SK-N-SH (cell line): ENCODE measurements around the gene TMEM179. TPM values are rescaled to one million over a fixed set of nuclear protein-coding genes. Genes with fewer than 3 reads are reported as not detected.

Source experiments
- CTCF ChIA-PET: fragments of 300-600, 350-600 bp; formaldehyde crosslinking; extraction: SDS; loops from one replicate; lab custom pipeline; 2021; lab: Yijun Ruan, JAX
- POLR2A ChIA-PET: fragments of 350-600 bp; sonication (Branson Sonifier 250); formaldehyde crosslinking; extraction: SDS; loops from one replicate; lab custom pipeline; 2020; ENCODE audit warnings: antibody characterized with exemption, inconsistent platforms; lab: Yijun Ruan, JAX
- DNase-seq: peaks from one replicate; pipeline ENCODE4 v3.0.0; 2012
- H2AFZ ChIP-seq: fragments of 200-600 bp; sonication (generic); 2 replicates; pipeline ENCODE4 v1.8.1; 2016; ENCODE audit warnings: antibody characterized with exemption, mild to moderate bottlenecking, low read depth
- H3F3A ChIP-seq: fragments of 200-600 bp; sonication (generic); replicated peaks from 2 replicates; pipeline ENCODE3; 2016; ENCODE audit warnings: antibody characterized with exemption, mild to moderate bottlenecking; ENCODE audit not compliant: insufficient read depth
- H3K27ac ChIP-seq, 2 experiments: fragments of 200-500 bp in 1 of 2; fragments of 200-600 bp in 1 of 2; sonication (Bioruptor generic) in 1 of 2; sonication (generic), shearing (Covaris generic) in 1 of 2; 2 replicates each; pipeline versions ENCODE4 v1.5.1 to v1.6.1; 2014 to 2016; ENCODE audit warnings: low read depth in 2 of 2, inconsistent platforms in 1 of 2, low read length in 1 of 2, mild to moderate bottlenecking in 1 of 2, mixed read lengths in 1 of 2
- H3K27me3 ChIP-seq: fragments of 200-600 bp; sonication (generic), shearing (Covaris generic); 2 replicates; pipeline ENCODE4 v1.6.1; 2016; ENCODE audit warnings: mixed run types; ENCODE audit not compliant: insufficient read depth
- H3K36me3 ChIP-seq, 2 experiments: fragments of 200-500 bp in 1 of 2; fragments of 200-600 bp in 1 of 2; sonication (Bioruptor generic) in 1 of 2; sonication (generic) in 1 of 2; replicated peaks in 1 of 2; 2 replicates each; pipeline versions ENCODE3 to v1.5.1; 2014 to 2016; ENCODE audit warnings: low read length in 1 of 2, mild to moderate bottlenecking in 1 of 2; ENCODE audit not compliant: insufficient read depth in 2 of 2, control insufficient read depth in 1 of 2
- H3K4me1 ChIP-seq, 2 experiments: fragments of 200-500 bp in 1 of 2; fragments of 200-600 bp in 1 of 2; sonication (Bioruptor generic) in 1 of 2; sonication (generic), shearing (Covaris generic) in 1 of 2; 2 replicates each; pipeline versions ENCODE4 v1.5.1 to v1.6.1; 2014 to 2016; ENCODE audit warnings: low read depth in 1 of 2, low read length in 1 of 2, mixed run types in 1 of 2; ENCODE audit not compliant: insufficient read depth in 2 of 2, control insufficient read depth in 1 of 2
- H3K4me2 ChIP-seq: fragments of 200-600 bp; sonication (generic), shearing (Covaris generic); 2 replicates; pipeline ENCODE4 v1.6.1; 2017; ENCODE audit warnings: mixed run types
- H3K4me3 ChIP-seq, 2 experiments: fragments of 200-500 bp in 1 of 2; fragments of 200-600 bp in 1 of 2; sonication (Bioruptor generic) in 1 of 2; sonication (generic), shearing (Covaris generic) in 1 of 2; 2 replicates each; pipeline versions ENCODE4 v1.5.1 to v1.8.1; 2014 to 2016; ENCODE audit warnings: low read depth in 2 of 2, inconsistent platforms in 1 of 2, low read length in 1 of 2, mild to moderate bottlenecking in 1 of 2, mixed read lengths in 1 of 2, moderate library complexity in 1 of 2
- H3K79me2 ChIP-seq: fragments of 200-600 bp; sonication (generic); 2 replicates; pipeline ENCODE4 v1.8.1; 2017; ENCODE audit warnings: mild to moderate bottlenecking; ENCODE audit not compliant: insufficient read depth
- H3K9ac ChIP-seq: fragments of 200-600 bp; sonication (generic); 2 replicates; pipeline ENCODE4 v1.6.1; 2017; ENCODE audit warnings: mixed run types
- H3K9me2 ChIP-seq: fragments of 200-600 bp; sonication (generic); 2 replicates; pipeline ENCODE4 v1.6.1; 2017; ENCODE audit warnings: mixed run types
- H3K9me3 ChIP-seq: fragments of 200-600 bp; sonication (generic); 2 replicates; pipeline ENCODE4 v1.6.1; 2017; ENCODE audit warnings: mixed run types, mild to moderate bottlenecking, moderate library complexity
- H4K20me1 ChIP-seq: fragments of 200-600 bp; sonication (generic); 2 replicates; pipeline ENCODE4 v1.6.1; 2017; ENCODE audit warnings: mild to moderate bottlenecking, mixed run types; ENCODE audit not compliant: insufficient read depth
- FOXM1 ChIP-seq: IDR thresholded peaks from 2 replicates; pipeline ENCODE4 v1.4.0; 2012; ENCODE audit warnings: low read depth, mild to moderate bottlenecking
- GABPA ChIP-seq: IDR thresholded peaks from 2 replicates; pipeline ENCODE4 v1.4.0; 2012; ENCODE audit warnings: low read depth, mild to moderate bottlenecking
- JUND ChIP-seq: IDR thresholded peaks from 2 replicates; pipeline ENCODE4 v1.4.0; 2012
- MEF2A ChIP-seq: IDR thresholded peaks from 2 replicates; pipeline ENCODE4 v1.4.0; 2012; ENCODE audit warnings: low read depth, borderline replicate concordance
- MXI1 ChIP-seq: IDR thresholded peaks from 2 replicates; pipeline ENCODE4 v1.6.1; 2012; ENCODE audit warnings: mild to moderate bottlenecking, low read depth, low read length, improper control_type of control experiment
- RXRA ChIP-seq: IDR thresholded peaks from 2 replicates; pipeline ENCODE4 v1.4.0; 2012; ENCODE audit warnings: low read depth, mild to moderate bottlenecking, borderline replicate concordance
- SIN3A ChIP-seq: IDR thresholded peaks from 2 replicates; pipeline ENCODE4 v1.6.1; 2012; ENCODE audit warnings: low read depth, mild to moderate bottlenecking, low read length, moderate library complexity, borderline replicate concordance
- TAF1 ChIP-seq: IDR thresholded peaks from 2 replicates; pipeline ENCODE4 v1.6.1; 2012; ENCODE audit warnings: low read depth, mild to moderate bottlenecking, low read length, moderate library complexity, borderline replicate concordance
- TCF12 ChIP-seq: IDR thresholded peaks from 2 replicates; pipeline ENCODE4 v1.4.0; 2012
- WGBS: methylation state at CpG from one replicate; pipeline ENCODE4 v1.1.6; 2017; ENCODE audit warnings: low lambda C conversion rate; 5-methylcytosine and 5-hydroxymethylcytosine counted together
- polyA plus RNA-seq, 3 experiments: library from polyadenylated mRNA; depleted of rRNA; stranded (reverse); fragments of >200 nt; gene quantifications; 2 replicates each; pipeline ENCODE4 v1.2.3, GENCODE V29; 2012
- TF ChIP-seq, protein P1 (sequence below): fragments of 200-600 bp; sonication (generic); IDR thresholded peaks from 2 replicates; pipeline ENCODE4 v1.6.1; 2017; ENCODE audit warnings: antibody characterized with exemption, mild to moderate bottlenecking, moderate library complexity
- TF ChIP-seq, protein P2 (sequence below): IDR thresholded peaks from 2 replicates; pipeline ENCODE4; 2012
- TF ChIP-seq, protein P3 (sequence below): fragments of 150-350 bp; IDR thresholded peaks from 2 replicates; pipeline ENCODE4 v1.6.1; 2017; ENCODE audit warnings: antibody characterized with exemption, low read length, low read depth, borderline replicate concordance

The TMEM179 gene
- polyA plus RNA-seq, 1 of the 3 experiments (the other 2 are of a cell fraction), result 1.7 TPM

DNA sequence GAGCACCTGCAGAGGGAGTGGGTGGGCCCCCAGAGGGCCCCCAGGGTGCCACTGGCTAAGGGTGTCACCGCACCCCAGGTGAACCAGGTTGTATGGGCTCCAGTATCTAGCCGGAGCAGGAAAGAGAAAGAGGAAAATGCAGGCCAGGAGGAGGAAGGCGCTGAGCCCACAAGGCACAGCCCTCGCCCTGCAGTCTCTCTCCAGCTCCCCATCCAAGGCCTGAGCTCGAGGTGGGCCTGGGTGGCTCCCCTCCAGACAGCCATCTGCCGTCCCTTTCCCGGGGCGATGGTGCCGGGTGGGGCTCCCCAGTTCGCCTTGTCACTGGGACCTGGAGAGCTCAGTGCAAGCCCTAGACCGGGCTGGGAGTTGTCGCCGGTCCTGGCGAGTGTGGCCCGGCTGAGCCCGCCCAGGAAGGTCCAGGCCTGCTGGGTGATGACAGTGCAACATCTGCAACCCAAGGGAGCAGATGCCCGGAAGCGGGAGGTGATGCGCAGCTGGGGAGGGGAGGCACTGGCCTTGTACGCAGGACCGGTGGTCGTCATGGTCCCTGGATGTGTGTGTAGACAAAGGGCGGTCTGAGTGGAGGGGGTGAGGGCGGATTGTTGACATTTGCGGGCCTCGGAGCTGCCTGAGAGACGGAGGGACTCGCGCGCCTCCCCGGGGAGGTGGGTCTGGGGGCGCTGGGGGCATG is 716 bp downstream of the TMEM179 start:
- H3K36me3 ChIP-seq, result no peaks in the 10 kb centered on the region
- no peak overlapping the region for H3K9ac ChIP-seq
- H3K4me1 ChIP-seq, result peaks cover 0 to 58% of the 10 kb centered on the region in 2 experiments; a peak in 2 of 4 replicates
- WGBS, result 51% methylated on average over 13 of the region's 32 CpGs
- peak overlapping the region in 1 of 2 experiments; percentile 80; a peak in 2 of 4 replicates for H3K27ac ChIP-seq
- H3K9me2 ChIP-seq, result no peaks in the 10 kb centered on the region
- POLR2A ChIA-PET, result no interaction called here
- H2AFZ ChIP-seq, result no peak overlapping the region
- peak overlapping the region; percentile 47; the same call in 1 of the 2 replicates for H3K4me2 ChIP-seq
- peak overlapping the region in 1 of 2 experiments; percentile 38; a peak in 2 of 4 replicates for H3K4me3 ChIP-seq
- H3K27me3 ChIP-seq, result no peaks in the 10 kb centered on the region
- no peaks in the 10 kb centered on the region for H3K9me3 ChIP-seq
- TF ChIP-seq SIN3A (no peak), MXI1 (0 out of 2 replicates have a peak, but pooled peaks have one; percentile 11)
- H3K79me2 ChIP-seq, result no peaks in the 10 kb centered on the region
- no peaks in the 10 kb centered on the region for H4K20me1 ChIP-seq
- DNase-seq, result peak; percentile 79
- H3F3A ChIP-seq, result no peaks in the 10 kb centered on the region
- CTCF ChIA-PET, result interaction anchor here (1.1 to 2.6 kb wide), 2 partner anchors 36 to 309 kb away, joined by 3 to 11 read pairs; no protein-coding TSS in a partner anchor

DNA sequence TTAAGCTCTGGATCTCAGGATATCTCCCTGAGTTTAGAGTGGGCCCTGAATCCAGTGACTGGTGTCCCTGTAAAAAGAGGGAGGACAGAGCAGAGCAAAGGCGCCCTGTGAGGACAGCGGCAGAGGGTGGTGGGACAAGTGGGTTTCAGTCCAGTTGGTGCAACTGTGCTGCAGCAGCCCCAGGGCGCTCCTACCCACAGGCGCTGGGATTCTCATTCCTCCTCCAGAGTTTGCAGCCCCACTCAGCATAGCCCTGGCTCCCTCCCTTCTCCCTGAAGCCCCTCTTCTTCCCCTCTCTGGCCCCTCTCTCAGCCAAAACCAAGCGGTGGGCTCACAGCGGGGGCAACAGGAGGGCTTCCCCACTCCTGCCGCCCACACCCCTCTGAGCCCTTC is 1.6 kb downstream of the TMEM179 start:
- Histone ChIP-seq H3K36me3 (no peaks in the 10 kb centered on the region), H3K27ac (peak overlapping the region in 1 of 2 experiments; percentile 90; a peak in 2 of 4 replicates), H3K9me2 (no peaks in the 10 kb centered on the region), H3K27me3 (no peaks in the 10 kb centered on the region), H2AFZ (no peak overlapping the region), H4K20me1 (no peaks in the 10 kb centered on the region), H3F3A (no peaks in the 10 kb centered on the region), H3K79me2 (no peaks in the 10 kb centered on the region), H3K4me3 (peak overlapping the region in 1 of 2 experiments; percentile 9; a peak in 1 of 4 replicates), H3K4me1 (peaks cover 0 to 68% of the 10 kb centered on the region in 2 experiments; a peak in 2 of 4 replicates), H3K4me2 (no peak overlapping the region), H3K9me3 (no peaks in the 10 kb centered on the region), H3K9ac (no peak overlapping the region)
- ChIA-PET CTCF (interaction anchor here (0.7 to 2.6 kb wide), 5 partner anchors 14 to 505 kb away, joined by 3 to 11 read pairs (median 3); no protein-coding TSS in a partner anchor), POLR2A (no interaction called here)
- peak; percentile 28 for DNase-seq
- 84% methylated on average over 7 of the region's 7 CpGs for WGBS
- TF ChIP-seq, protein P1, sequence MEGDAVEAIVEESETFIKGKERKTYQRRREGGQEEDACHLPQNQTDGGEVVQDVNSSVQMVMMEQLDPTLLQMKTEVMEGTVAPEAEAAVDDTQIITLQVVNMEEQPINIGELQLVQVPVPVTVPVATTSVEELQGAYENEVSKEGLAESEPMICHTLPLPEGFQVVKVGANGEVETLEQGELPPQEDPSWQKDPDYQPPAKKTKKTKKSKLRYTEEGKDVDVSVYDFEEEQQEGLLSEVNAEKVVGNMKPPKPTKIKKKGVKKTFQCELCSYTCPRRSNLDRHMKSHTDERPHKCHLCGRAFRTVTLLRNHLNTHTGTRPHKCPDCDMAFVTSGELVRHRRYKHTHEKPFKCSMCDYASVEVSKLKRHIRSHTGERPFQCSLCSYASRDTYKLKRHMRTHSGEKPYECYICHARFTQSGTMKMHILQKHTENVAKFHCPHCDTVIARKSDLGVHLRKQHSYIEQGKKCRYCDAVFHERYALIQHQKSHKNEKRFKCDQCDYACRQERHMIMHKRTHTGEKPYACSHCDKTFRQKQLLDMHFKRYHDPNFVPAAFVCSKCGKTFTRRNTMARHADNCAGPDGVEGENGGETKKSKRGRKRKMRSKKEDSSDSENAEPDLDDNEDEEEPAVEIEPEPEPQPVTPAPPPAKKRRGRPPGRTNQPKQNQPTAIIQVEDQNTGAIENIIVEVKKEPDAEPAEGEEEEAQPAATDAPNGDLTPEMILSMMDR, result no peak
- TF ChIP-seq FOXM1 (no peak), GABPA (no peak), RXRA (no peak), MXI1 (no peak), MEF2A (no peak), JUND (no peak), TCF12 (no peak), TAF1 (no peak)
- TF ChIP-seq, protein P2, sequence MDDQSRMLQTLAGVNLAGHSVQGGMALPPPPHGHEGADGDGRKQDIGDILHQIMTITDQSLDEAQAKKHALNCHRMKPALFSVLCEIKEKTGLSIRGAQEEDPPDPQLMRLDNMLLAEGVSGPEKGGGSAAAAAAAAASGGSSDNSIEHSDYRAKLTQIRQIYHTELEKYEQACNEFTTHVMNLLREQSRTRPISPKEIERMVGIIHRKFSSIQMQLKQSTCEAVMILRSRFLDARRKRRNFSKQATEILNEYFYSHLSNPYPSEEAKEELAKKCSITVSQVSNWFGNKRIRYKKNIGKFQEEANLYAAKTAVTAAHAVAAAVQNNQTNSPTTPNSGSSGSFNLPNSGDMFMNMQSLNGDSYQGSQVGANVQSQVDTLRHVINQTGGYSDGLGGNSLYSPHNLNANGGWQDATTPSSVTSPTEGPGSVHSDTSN, result no peak
- TF ChIP-seq, protein P3, sequence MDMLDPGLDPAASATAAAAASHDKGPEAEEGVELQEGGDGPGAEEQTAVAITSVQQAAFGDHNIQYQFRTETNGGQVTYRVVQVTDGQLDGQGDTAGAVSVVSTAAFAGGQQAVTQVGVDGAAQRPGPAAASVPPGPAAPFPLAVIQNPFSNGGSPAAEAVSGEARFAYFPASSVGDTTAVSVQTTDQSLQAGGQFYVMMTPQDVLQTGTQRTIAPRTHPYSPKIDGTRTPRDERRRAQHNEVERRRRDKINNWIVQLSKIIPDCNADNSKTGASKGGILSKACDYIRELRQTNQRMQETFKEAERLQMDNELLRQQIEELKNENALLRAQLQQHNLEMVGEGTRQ, result no peak
